Measurements from ENCODE around the gene CYP2J2.

DNA sequence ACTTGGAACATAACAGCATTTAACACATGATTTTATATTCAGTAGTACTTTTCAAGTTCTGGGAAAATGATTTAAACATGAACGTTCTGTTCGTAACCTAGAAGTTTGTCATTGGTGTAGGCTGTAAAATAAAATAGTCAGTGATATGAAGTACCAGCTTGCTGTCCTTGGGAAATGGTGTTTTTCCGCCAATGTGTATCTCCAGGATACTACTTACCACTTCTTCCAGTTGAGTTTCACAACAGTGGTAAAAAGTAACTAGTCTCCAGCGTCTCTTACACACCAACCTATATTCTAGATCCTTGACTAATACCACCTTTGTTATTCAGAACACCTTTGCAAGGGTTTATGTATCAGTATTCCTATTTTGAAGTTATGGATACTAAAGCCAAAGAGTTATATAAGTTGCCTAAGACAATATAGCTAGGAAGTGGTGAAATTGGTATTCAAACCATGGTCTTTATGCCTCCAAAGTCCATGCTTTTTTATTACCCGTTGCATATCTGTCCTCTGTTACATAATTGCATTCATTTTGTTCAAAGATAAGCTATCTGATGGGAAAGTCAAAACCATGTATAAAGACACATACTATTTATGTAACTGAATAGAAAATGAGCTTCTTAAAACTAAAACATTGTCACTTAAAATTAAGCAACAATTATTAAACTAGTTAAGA is 68.8 kb downstream of the CYP2J2 start:
- TF ChIP-seq CBX3 (IDR thresholded peaks at IDR 0.05; ENCODE audit: low read depth) (no peak), RAD21 (IDR thresholded peaks at IDR 0.05; ENCODE audit: low read depth) (no peak), ZBTB33 (IDR thresholded peaks at IDR 0.05; ENCODE audit: extremely low read depth, insufficient replicate concordance, low read length) (no peak), FOSL1 (IDR thresholded peaks at IDR 0.05; ENCODE audit: low read depth) (no peak), POLR2AphosphoS5 (IDR thresholded peaks at IDR 0.05; ENCODE audit: low read depth, low read length) (no peak), POLR2A (IDR thresholded peaks at IDR 0.05; ENCODE audit: borderline replicate concordance, extremely low read depth, insufficient read depth, insufficient read length) (no peak), EZH2phosphoT487 (IDR thresholded peaks at IDR 0.05; ENCODE audit: borderline replicate concordance) (no peak), YY1 (IDR thresholded peaks at IDR 0.05; ENCODE audit: extremely low read depth, insufficient replicate concordance, low read depth, low read length) (no peak), CEBPB (IDR thresholded peaks at IDR 0.05; ENCODE audit: low read depth) (no peak)
- TF ChIP-seq, protein P1, sequence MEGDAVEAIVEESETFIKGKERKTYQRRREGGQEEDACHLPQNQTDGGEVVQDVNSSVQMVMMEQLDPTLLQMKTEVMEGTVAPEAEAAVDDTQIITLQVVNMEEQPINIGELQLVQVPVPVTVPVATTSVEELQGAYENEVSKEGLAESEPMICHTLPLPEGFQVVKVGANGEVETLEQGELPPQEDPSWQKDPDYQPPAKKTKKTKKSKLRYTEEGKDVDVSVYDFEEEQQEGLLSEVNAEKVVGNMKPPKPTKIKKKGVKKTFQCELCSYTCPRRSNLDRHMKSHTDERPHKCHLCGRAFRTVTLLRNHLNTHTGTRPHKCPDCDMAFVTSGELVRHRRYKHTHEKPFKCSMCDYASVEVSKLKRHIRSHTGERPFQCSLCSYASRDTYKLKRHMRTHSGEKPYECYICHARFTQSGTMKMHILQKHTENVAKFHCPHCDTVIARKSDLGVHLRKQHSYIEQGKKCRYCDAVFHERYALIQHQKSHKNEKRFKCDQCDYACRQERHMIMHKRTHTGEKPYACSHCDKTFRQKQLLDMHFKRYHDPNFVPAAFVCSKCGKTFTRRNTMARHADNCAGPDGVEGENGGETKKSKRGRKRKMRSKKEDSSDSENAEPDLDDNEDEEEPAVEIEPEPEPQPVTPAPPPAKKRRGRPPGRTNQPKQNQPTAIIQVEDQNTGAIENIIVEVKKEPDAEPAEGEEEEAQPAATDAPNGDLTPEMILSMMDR (IDR thresholded peaks at IDR 0.05 in 2 of 3, conservative IDR thresholded peaks at IDR 0.05 in 1 of 3; ENCODE audit: borderline replicate concordance in 1 of 3, insufficient read depth in 1 of 3, low read depth in 2 of 3, low read length in 2 of 3), result no peak
